GM21723 (cell line): Measurements from ENCODE around the gene LECT2.

Source experiments
- ATAC-seq: cut with Tn5 transposase; IDR thresholded peaks from one replicate; pipeline ENCODE4 v1.9.1; 2021; ENCODE audit warnings: mild to moderate bottlenecking, moderate library complexity; ENCODE audit not compliant: unreplicated experiment

The LECT2 gene

DNA sequence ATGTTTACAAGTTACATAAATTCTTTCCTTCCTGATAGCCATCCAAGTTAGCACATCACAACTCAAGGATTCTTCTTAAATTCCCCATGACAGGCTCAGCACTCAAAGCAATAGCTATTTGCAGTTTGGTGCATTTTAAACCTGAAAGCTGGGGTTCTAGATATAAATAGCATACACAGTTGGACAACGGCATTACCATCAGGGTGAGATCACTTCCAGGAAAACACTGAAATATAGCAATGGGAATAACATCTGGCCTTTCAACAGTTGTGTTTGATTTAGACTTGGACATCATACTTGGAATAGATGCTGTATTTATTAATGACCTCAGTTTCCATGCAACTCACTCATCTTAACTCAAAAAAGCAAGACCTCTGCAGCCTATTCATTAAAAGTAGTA lies 24.7 kb upstream of the LECT2 start:
- ATAC-seq: no peak

DNA sequence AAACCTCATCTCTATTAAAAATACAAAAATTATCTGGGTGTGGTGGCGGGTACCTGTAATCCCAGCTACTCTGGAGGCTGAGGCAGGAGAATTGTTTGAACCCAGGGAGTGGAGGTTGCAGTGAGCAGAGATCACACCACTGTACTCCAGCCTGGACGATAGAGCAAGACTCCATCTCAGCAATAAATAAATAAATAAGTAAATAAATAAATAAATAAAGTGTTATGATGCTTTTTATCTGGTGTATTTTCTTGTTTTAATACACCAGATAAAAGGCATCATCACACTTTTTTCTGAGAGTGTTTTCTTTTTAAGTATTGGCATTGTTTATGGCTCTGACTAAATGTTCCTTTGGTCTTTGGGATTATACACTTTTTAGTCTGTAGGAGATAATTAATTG lies 24.2 kb upstream of the LECT2 start:
- ATAC-seq: no peak

DNA sequence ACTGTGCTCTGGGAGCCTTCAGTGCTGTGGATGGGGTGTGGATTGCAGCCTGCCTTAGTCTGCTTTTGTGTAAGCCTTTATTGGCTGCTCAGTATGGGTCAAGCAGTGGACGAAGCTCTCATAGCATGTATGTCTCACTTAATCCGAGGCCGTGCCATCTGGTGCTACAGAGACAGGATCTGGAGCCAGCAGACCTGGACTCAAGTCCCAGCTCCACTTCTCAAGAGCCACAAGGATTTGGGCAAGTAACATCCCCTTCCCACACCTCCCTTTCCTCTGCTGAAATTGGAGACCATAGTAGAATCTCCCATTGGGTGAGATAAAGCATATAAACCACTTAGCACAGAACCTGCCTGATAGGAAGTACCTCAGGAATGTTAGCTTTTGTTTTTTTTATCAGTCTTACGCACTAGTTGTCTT lies 23.4 kb upstream of the LECT2 start:
- ATAC-seq: no peak

DNA sequence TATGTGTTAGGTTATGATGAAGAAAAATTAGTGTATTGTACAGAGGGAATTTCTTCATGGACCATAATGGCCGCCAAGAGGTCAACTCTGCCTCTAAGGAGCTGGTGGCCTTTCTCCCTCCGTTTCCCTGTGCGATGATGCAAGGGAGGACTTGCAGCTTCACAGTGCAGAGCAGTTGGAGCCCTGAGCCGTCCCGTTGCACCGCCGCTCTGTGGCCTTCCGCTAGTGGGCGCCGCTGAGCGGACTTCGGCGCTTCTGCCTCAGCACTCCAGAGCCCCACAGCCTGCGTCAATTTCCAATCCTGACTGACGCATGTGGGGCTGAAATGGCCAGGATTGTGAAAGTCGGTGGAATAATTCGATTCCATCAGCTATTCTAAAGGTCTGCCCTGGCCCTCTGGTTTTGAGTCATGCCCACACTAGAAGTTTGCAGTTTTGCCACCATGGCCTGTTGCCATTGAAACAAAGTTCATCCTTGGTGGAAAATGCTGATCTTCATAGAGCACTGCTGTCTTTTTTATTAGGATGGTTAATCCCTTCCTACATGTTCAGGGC lies 22.7 kb upstream of the LECT2 start:
- ATAC-seq: peak; percentile 81

DNA sequence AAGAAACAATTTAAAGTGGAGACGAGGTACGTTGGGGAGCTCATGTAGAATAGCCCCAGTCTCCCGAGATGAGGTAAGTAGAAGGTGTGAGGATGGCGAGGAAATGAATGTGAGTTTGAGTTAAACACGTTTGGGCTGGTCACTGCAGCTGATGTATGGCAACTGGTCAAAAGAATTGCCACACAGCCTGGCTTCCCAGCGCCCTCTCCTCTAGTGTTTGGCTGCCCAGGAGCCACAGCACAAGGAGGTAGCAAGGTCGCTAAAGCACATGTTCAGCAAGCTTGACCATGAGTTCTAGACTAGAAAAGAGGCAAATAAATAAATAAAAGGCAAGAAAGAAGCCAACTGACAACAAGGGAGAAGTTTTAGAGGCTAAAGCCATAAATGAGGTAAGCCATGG lies 21.4 kb upstream of the LECT2 start:
- no peak for ATAC-seq

DNA sequence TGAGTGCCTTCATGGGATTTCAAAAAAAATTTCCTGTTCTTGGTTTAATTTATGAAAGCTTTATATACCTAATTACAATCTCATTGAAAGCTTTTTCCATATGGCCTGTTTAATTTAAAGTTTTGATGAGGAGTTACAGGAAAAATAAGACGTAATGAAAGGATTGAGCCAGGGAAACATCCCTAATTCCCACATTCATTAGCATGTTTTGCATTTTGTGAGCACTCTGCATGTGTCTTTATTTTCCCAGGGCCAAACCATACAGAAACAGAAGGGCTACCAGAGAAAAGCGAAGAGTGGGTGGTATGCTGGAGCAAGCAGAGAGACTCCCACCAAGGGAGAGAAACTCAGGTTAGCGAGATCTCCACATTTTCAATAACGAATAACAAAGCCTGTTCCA lies 20.3 kb upstream of the LECT2 start:
- no peak for ATAC-seq

DNA sequence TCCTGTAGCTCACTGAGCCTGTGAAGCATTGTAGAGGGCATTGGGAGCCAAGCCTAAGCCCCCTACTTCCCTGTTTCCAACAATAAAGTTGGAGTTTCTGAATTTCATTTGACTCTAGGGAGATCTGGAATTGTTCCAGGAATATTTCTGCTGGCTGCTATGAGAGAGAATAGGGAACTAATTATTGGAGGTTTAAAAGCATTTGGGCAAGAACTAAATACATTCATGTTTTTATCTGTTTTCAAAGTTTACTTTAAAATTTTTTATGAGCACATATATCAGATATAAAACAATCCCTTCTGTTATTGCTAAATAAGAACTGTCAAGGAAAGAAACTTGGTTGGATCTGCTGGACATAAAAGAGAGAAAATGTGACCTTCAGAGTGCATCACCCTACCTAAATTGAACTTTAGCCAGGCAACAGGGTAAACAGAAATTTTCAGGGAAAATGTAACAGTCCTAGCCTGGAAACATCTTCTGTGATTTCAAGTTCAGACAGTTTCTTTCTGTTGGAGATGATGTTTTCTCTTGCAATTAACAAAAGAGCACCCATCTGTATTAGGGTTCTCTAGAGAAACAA lies 19.3 kb upstream of the LECT2 start:
- no peak for ATAC-seq

DNA sequence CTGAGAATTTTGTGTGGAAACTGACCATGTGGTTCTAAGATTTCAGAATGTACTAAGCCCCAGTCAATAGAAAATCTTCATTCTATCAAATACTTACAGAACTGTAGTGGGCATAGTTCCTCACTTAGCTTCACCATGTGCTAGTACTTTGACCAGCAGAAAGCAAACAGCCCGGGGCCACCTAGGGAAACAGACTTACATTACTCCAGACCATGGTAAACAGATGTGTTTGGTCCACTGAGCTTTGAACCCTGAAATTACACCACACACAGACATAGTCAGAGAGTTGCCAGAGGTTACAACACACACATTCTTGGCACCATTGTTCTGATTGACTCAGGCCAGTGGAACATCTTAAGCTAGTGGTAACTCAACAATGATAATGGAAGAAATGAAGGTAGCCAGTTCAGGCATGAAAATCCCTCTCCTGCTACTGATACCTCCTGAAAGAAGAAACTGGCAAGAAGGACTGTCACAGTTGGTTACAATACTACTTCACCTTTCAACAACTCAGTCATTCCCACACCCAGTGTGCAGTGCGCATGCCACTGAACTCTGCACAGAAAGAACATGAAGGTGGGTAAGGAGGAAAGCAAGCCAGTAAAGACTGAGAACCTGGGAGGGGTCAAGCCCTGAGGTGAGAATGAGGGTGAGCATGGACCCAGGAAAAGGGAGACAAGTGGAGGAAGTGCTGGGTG lies 18.7 kb upstream of the LECT2 start:
- ATAC-seq: no peak

DNA sequence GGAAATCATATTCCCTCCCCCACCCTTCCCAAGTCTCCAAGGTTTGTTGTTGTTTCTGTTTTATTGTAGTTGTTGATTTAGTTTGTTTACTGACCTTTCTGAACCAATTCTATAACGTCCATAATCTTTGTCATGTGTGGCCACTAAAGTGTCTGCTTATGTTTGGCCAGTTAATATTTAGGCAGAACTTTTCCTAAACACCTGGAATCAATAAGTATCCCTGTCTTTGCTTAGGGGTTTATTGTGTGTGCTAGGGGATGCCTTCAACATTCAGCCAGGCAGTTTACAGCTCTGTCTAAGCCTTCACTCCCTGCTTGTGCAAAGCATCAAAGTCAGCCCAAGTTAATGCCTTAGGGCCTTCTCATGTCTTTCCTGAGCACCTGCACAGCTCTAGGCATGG lies 16.9 kb upstream of the LECT2 start:
- ATAC-seq: no peak

DNA sequence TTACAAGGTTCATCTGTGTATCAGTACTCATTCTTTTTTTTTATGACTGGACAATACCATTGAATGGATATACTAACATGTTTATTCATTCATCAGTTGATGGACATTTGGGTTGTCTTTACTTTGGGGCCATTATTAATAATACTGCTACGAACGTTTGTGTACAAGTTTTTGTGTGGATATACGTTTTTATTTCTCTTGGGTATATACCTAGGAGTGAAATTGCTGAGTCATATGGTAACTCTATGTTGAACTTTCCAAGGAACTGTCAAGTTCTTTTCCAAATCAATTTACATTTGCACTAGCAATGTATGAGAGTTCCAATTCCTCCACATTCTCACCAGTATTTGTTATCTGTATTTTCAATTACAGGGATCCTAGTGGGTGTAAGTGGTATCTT lies 12.0 kb upstream of the LECT2 start:
- ATAC-seq: no peak

DNA sequence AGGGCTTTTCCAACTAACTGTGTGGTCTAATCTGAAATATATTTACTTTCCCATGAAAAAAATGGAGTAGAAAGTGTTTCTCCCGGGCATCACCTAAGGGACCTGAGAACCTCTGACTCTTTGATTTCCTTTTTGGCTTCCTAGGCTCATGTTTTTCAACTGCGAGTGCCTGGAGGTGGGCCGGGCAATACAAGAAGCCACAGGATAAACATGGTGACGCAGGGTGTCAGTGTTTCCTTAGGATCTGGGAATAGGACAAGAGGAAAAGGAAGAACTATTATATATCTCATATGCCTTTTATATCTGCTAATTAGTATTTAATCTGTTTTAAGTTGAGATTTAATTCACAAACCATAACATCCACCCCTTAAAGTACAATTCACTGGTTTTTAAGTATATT lies 11.4 kb upstream of the LECT2 start:
- ATAC-seq: no peak

DNA sequence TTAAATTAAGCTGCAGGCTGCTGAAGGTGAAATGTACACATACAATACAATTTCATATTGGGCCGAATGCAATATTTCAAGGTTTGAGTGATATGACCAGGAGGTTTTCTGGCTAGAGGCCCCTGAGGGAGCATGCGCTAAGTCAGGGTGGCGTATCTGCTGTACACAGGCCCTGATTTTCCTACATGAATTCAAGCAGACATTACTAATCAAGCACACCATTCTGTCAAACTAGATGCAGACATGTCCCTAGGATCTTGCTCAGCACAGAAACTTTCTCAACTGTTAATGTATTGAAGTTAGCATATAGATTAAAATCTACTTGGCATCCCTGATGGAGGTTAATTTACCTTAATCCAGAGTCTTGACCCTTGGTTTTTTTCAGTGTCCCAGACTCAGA lies 10.7 kb upstream of the LECT2 start:
- ATAC-seq: no peak

DNA sequence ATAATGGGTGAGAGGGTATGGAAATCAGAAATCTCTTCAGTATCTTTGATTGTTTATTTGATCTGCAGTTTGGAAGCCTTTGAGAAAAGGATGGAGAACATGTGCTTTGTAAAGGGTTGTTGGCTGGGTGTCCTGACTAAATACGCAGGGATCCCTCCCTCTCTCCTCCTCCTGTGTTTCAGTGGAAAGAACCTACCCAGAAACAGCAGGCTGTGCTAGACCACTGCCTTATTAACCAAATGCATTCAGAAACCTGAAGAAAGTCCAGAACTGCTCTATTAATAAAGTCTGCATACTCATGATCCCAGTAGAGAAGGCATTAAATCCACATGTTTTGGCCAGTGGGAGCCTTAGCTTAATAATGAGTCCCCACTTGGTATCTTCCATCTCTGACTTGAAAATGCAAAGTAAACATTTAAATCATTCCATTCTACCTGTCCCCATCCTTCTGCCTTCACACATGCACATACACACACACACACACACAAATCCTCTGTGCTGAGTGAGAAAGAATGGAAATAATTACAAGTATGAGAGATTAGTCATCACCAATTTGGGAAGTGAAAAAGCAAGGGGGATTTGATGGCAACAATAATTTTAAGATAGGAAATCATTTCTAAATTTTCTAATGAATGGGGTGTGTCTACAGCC lies 10.0 kb upstream of the LECT2 start:
- ATAC-seq: no peak

DNA sequence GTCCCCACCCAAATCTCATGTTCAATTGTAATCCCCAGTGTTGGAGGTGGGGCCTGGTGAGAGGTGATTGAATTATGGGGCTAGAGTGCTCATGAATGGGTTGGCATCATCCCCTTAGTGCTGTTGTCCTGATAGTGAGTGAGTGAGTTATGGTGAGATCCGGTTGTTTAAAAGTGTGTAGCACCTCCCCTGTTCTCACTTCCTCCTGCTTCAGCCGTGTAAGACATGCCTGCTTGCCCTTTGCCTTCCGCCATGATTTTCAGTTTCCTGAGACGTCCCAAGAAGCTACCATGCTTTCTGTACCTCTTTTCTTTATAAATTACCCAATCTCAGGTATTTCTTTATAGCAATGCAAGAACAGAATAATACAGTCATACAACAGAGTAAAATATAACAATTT lies 742 bp upstream of the LECT2 start:
- no peak for ATAC-seq

DNA sequence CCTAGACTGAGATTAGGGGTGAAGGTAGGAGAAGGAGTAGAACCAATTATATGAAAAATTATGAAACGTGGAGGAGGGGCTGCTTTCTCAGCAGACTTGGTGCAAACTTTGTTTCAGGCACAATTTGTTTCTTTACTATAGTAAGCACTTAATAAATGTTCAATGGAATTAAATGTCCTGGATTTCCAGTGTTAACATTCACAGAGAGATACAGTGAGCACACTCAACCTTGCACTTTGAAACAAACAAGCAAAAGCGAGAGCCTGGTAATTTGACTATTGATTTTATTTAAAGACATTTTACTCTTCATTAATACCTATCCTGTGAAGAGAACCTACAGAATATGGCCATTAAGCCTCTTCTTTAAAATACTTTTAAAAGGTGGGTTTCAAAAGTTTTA lies 933 bp downstream of the LECT2 start:
- ATAC-seq: no peak

DNA sequence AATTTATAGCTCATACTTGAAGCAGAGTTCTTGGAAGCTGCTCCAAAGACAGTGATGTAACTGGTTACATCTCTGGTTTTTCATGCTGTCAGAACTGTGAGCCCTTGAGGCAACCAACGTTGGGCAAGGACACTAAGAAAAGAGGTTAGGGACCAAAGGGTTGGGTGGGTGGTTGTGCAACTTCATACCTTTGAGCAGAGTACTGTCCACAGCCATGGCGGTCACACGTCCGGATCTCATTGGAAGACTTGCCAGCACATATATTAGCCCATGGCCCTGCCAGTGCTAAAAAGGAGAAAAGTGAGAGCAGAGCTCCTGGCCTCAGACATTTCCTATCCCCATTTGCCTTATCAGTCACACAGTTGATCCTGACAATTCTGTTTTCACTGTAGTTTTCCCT lies 2.1 kb downstream of the LECT2 start:
- no peak for ATAC-seq

DNA sequence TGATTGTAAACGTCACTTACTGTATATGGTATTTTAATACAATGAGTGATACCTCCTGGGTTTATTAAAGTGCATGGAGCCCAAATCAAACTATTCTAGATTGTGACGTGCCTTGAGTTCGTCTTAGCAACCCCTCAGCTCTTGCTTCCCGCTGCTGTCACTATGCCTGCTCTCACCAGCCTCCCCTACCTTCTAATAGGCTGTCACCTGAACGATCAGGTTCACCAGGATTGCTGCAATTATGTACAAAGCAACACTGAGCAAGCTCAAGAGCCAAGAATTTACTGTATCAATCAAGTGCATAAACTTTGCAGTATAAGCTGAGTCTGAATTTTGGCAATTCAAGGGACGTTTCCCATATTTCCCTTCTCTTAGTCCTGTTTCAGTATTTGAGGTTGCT lies 3.0 kb downstream of the LECT2 start:
- no peak for ATAC-seq

DNA sequence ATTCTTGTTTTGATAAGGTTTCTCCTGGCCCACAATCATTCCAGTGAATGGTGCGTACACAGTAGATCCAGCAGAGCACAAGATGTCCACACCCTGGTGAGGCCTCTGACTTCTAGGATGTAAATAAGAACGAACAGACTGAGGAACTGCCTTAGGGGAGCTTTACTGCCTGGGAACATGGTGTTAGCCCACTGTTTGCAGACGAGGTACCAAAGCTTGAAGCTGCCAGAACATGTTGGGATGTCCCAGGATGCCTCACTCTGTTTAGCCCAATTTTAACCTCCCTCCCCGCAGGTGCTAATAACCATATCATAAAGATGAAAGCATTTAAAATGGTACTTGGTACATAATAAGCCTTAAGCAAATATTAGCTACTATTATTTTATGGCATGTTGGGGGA lies 3.5 kb downstream of the LECT2 start:
- ATAC-seq: no peak

DNA sequence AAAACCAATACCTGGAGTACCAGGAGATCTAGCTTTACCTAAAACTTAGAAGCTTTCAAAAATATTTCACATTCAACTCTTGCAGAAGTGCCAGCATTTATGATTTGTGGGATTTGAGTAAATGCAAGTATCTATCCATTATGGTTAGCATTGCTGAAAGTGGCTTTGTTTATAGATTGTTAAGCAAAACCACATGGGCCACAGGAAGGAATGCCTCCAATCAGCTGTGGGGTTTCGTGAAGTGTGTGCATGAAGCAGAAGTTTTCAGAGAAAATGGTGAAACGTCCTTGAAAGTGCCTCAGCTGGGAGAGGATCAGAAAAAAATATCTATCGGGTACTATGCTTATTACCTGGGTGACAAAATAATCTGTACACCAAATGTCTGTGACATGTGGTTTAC lies 4.2 kb downstream of the LECT2 start:
- no peak for ATAC-seq

DNA sequence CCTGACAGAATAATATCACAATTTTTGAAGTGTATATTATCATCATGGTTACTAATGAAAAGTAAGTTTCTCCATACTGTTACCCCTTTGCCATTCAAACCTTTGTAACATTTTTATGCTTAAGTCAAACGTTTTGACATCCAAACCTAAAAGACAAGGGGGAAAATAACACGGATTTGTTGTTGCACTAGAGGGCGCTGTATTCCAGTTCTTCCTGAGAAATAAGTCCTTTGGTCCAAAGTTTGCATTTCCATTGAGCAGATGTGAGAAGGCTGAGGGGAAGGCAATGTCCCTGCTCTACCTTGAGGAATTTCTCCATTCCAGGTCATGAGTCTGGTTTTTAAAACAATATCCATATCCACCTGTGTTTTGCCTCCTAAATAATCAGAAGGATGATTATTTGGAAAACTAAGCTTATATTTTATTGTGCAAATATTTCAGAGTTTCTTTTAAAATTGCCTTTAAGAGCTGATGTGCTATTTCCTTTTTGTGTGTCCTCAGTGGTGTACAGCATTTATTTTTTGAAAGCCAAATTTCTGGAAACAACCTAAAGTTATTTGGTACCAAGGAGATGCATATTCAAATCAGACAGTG lies 9.7 kb downstream of the LECT2 start:
- ATAC-seq: no peak

DNA sequence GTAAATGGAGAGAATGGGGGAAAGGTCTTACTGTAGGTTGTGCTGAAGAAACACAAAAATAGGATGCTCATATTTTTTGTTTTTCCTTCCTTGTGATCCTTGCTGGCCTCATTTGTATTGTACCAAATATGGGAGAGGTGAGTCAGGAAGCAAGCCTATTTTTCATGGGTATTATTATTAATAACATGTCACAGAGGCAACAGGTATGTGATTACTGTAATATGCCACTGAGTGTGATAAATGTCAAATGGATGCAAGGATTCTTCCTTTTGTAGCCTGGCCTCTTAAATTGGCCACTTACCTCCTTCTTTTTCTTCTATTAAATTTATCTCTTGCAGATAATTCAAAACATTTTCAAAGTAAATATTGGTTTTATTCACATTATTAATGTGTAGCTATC lies 10.2 kb downstream of the LECT2 start:
- no peak for ATAC-seq

DNA sequence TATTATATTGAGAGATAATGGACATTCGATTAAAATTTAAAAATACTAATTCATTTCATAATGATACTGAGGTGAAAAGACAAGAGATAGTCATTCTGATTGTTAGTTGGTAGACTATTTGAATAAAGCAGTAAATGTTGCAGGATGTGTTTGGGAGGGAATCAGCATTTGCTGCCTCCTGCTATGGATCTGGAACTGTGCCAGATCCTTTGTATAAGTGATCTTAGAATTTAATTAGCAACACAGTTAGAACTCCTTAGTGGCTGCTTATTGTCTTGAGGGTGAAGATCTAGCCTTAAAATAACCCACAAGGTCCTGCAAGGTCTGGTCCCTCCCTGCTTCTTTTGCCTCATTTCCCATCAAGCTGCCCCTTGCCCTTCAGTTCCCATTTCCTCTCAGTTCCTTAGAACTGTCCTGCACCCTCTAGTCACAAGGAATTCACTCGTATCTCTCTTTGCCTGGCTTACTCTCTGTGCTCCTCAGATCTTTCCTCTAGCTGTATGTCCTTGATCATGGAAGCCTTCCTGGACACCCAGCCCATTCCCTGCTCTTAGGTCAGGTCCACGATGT lies 12.5 kb downstream of the LECT2 start:
- ATAC-seq: no peak
